Measurements from ENCODE around the gene WIZ.
"Not testable (repeated sequence)": the region's sequence is repeated elsewhere in the genome, so short reads cannot be mapped to it uniquely, and the experiment has no call there.

WIZ gene

DNA sequence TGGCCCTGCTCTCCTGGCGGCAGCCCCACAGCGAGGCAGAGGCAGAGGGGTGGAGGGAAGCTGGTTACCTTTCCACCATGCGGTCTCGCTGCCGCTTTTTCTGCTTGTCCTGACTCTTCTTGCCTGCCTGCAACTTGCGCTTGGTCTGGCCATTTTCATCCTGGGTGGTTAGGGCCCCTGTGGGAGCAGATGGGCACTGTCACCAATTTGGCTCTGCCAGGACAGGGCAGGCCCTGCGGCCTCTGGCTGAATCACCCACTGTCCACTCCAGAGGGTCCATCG lies 50.6 kb downstream of the WIZ start:
- H3K27ac ChIP-seq: no peak overlapping the region
- TF ChIP-seq, protein P1, sequence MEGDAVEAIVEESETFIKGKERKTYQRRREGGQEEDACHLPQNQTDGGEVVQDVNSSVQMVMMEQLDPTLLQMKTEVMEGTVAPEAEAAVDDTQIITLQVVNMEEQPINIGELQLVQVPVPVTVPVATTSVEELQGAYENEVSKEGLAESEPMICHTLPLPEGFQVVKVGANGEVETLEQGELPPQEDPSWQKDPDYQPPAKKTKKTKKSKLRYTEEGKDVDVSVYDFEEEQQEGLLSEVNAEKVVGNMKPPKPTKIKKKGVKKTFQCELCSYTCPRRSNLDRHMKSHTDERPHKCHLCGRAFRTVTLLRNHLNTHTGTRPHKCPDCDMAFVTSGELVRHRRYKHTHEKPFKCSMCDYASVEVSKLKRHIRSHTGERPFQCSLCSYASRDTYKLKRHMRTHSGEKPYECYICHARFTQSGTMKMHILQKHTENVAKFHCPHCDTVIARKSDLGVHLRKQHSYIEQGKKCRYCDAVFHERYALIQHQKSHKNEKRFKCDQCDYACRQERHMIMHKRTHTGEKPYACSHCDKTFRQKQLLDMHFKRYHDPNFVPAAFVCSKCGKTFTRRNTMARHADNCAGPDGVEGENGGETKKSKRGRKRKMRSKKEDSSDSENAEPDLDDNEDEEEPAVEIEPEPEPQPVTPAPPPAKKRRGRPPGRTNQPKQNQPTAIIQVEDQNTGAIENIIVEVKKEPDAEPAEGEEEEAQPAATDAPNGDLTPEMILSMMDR (IDR thresholded peaks at IDR 0.05; ENCODE audit: low read depth, low read length): no peak
- H3K9me3 ChIP-seq (ENCODE audit: severe bottlenecking): no peaks in the 10 kb centered on the region
- peaks cover 85% of the 10 kb centered on the region for H3K36me3 ChIP-seq
- DNase-seq: no peak
- H3K27me3 ChIP-seq (ENCODE audit: insufficient read depth, low read depth, severe bottlenecking): no peaks in the 10 kb centered on the region
- H3K4me3 ChIP-seq (ENCODE audit: low read depth, low read length): no peak overlapping the region

DNA sequence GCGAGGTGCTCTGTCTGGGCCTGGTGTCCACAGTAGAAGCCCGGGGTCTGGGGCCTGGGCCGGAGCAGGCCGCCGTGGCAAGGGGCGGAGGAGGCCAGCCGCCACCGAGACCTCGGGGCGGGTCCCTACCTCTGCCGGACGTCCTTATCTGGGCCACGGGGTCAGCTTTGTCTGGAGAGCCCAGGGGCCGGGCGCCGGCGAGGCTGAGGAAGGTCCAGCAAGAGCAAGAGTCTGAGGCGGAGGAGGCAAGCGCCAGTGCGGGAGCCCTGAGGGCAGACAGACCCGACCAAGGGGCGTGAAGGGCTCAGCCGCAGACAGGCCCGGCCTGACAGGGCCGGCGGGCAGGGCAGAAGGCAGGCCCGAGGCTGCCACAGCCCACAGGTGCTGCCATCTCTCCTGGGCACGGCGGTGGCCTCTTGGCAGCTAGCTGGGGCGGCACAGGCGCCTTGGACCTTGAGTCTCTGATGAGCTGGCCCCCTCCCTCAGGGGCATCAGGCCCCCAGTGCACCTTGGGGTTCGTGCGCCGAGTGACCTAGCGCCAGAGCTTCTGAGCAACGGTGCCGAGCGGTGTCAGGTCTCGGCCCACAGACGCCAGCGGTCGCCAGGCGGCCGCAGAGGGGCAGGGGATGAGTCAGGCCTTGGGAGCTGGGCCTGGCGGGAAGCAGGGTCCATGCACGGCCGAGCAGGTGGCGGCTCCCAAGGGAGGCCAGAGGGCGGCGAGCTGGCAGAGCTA lies 51.1 kb downstream of the WIZ start:
- peaks cover 82% of the 10 kb centered on the region for H3K36me3 ChIP-seq
- DNase-seq: no peak
- no peak overlapping the region for H3K27ac ChIP-seq
- TF ChIP-seq, protein P1 (IDR thresholded peaks at IDR 0.05; ENCODE audit: low read depth, low read length): no peak
- H3K9me3 ChIP-seq (ENCODE audit: severe bottlenecking): no peaks in the 10 kb centered on the region
- H3K27me3 ChIP-seq (ENCODE audit: insufficient read depth, low read depth, severe bottlenecking): no peaks in the 10 kb centered on the region
- no peak overlapping the region for H3K4me3 ChIP-seq (ENCODE audit: low read depth, low read length)

DNA sequence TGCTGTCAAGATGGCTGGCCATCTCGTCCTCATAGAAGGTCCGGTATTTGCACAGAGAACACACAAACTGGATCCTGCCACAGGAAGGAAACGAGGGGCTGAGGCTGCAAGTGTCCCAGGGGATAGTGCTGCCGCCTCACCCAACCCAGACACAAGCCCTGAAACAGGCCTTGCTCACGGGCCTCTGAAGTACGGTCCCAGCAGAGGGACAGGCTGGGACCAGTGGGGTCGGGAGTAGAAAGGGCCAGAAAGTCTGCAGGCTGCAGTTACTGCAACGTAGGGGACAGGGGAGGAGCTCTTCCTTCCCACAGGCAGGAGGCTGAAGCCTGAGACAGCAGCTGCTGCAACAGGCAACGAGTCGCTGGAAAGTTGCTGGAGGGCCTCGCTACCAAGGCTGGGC lies 52.0 kb downstream of the WIZ start:
- no peaks in the 10 kb centered on the region for H3K27me3 ChIP-seq (ENCODE audit: insufficient read depth, low read depth, severe bottlenecking)
- DNase-seq: no peak
- no peak overlapping the region for H3K4me3 ChIP-seq (ENCODE audit: low read depth, low read length)
- H3K36me3 ChIP-seq: peaks cover 81% of the 10 kb centered on the region
- no peaks in the 10 kb centered on the region for H3K9me3 ChIP-seq (ENCODE audit: severe bottlenecking)
- H3K27ac ChIP-seq: no peak overlapping the region
- TF ChIP-seq, protein P1 (IDR thresholded peaks at IDR 0.05; ENCODE audit: low read depth, low read length): no peak

DNA sequence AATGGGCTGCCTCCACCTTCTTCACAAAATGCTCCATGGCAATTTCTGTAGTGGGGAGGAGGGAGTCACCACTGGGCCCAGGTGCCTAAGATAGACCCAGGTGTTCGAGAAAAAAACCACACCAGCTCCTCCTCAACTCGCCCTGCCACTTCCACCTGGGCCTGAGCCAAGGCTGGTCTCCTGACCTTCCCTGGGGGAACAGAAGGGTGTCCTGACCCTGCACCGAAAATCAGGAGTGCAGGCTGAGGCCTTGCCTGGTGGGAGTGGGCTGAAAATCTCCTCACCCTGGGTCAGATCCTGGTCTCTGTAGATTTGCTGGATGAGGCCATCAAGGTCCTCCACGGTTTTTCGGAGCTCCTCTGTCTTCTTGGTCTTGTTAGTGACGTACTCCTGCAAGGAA lies 52.5 kb downstream of the WIZ start:
- H3K36me3 ChIP-seq: peaks cover 80% of the 10 kb centered on the region
- H3K4me3 ChIP-seq (ENCODE audit: low read depth, low read length): no peak overlapping the region
- no peaks in the 10 kb centered on the region for H3K9me3 ChIP-seq (ENCODE audit: severe bottlenecking)
- H3K27ac ChIP-seq: no peak overlapping the region
- DNase-seq: no peak
- H3K27me3 ChIP-seq (ENCODE audit: insufficient read depth, low read depth, severe bottlenecking): no peaks in the 10 kb centered on the region
- TF ChIP-seq, protein P1 (IDR thresholded peaks at IDR 0.05; ENCODE audit: low read depth, low read length): no peak

DNA sequence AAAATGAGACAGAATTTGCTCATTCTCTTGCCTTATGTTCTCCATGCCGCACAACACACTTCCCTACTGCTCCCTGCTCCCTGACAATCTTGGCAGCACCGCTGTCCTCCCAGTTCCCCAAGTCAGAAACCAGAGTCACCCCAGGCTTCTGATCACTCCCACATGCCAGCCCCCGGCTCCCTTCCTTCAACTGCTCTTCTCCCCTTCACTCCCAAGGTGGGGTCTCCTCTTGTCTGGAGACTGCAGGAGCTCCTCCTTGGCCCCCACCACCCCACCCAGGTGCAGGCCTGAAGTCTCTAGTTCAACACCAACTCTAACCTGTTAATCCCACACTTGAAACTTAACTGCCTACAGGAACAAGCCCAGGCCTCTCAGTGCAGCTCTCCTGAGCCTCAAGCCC lies 53.3 kb downstream of the WIZ start:
- Histone ChIP-seq H3K27ac (no peak overlapping the region), H3K27me3 (ENCODE audit: insufficient read depth, low read depth, severe bottlenecking) (no peaks in the 10 kb centered on the region), H3K36me3 (peaks cover 80% of the 10 kb centered on the region), H3K9me3 (ENCODE audit: severe bottlenecking) (no peaks in the 10 kb centered on the region), H3K4me3 (ENCODE audit: low read depth, low read length) (no peak overlapping the region)
- no peak for DNase-seq
- TF ChIP-seq, protein P1 (IDR thresholded peaks at IDR 0.05; ENCODE audit: low read depth, low read length): no peak

DNA sequence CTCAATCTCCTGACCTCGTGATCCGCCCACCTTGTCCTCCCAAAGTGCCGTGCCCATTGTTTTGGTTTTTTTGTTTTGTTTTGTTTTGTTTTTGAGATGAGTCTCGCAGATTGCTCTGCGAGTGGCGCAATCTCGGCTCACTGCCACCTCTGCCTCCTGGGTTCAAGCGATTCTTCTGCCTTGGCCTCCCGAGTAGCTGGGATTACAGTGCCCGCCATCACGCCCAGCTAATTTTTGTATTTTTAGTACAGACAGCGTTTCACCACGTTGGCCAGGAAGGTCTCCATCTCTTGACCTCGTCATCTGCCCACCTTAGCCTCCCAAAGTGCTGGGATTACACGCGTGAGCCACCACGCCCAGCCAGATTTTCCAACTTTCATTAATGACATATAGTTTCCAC lies 54.5 kb downstream of the WIZ start:
- not testable (repeated sequence) for H3K27me3 ChIP-seq (ENCODE audit: insufficient read depth, low read depth, severe bottlenecking); H3K4me3 ChIP-seq (ENCODE audit: low read depth, low read length); DNase-seq; H3K9me3 ChIP-seq (ENCODE audit: severe bottlenecking); H3K27ac ChIP-seq
- H3K36me3 ChIP-seq: peaks cover 77% of the 10 kb centered on the region

All from WERI-Rb-1 (cell line).